Stimulated activated CD8-positive, alpha-beta memory T cell treated with anti-CD3 and anti-CD28 coated beads, Interleukin-15, amount 100 ng/mL, for 24 hours (primary cell): ENCODE measurements around the gene SMNDC1.
A peak's percentile ranks its signal among the peaks of the same experiment; 100 is the strongest.
"Not testable (repeated sequence)": the region's sequence is repeated elsewhere in the genome, so short reads cannot be mapped to it uniquely, and the experiment has no call there.

ENCODE experiments used
- DNase-seq: peaks from one replicate; pipeline ENCODE4 v3.0.0-alpha.2; 2020; ENCODE audit warnings: low read depth

SMNDC1 gene

DNA sequence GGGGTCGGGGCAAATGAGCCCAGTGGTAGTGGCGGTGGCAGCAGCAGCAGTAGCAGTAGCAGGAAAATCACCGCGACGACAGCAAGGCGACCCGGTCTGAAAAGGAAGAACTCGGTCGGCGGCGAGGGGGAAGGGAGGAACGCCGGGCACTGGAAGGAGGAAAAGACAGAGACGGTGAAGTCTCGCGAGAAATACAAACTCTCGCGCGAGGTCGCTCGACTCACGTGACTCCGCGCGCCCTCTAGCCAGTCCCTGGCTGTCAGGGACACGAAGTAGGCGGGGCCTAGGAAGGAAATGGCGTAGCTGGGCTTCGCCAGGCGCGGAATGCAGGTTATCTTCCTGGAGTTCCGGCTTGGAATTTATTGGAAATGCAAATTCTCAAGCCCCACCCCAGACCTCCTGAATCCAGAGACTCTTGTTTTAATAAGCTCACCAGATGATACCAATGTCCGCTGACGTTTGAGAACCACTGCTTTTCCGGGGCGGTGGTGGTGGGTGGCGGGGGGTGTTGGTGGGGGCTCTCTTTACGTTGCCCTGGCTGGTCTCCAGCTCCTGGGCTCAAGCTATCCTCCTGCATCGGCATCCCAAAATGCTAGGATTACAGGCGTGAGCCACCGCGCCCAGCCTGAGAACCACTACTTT is at the start of gene SMNDC1:
Gene SMNDC1 (minus strand): TSS at position 141 of the 642 bp plus-strand sequence. CDS start 1,333 bp downstream, outside the sequence.
- peak; percentile 93 for DNase-seq

DNA sequence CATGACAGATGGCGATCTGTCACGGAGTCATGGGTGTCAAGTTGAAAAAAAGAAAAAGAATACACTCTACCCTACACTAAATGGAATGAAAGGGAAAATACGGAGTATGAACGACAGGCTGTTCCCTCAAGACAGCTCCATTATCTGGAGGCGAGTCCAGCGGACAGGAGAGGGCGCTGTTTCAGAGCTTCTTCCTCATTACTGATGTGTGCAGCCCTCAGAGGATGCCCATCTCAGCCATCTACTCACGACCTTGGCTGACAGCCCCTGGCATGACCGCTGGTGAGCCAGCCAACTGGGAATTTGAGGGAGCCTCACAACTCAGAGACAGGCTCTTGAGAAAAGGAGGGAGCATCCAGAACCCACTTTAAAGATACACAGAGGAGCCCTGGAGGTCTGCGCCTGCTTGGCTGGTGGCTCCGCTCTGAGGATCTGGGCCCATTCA is 49.6 kb upstream of the SMNDC1 start:
- DNase-seq, result peak; percentile 46

DNA sequence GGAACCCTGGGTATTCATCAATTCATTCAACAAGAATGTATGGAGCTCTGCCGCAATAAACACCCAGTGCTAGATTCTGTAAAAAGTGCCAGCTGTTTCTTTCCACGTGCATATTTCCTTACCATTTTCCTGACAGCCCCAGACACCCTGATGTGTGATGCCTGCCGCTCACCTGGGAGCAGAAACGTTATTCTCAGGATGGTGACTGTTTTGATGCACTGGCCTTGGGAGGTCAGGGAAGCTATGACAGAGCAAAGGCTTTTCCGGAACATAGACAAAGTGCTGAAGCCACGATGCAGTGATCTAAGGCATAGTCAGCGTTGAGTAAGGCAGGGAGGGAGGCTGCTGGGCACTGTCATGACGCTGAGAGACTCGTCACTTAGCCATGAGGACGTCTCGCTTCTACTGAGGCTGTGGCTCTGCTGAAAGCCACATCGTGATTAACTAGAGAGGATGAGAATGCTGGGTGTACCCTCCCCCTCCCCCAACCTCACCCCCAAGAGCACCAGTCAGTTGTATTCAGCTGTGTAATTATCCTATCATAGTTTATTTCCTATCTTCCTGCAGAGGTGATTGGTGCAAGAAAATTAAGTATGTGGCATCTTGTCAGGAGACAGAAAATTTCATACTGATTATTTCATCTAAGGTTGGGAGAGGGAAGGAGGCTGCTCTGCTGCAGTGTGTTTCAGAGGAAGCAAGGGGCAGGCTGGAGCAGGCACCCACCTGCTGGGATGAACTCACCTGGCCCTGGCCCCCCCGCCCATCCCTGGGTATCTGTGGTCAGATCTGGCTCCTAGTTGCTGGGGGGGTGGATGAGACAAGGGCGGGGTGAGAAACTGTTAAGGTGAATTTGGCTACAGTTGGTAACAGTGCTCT is 48.8 kb upstream of the SMNDC1 start:
- no peak for DNase-seq

DNA sequence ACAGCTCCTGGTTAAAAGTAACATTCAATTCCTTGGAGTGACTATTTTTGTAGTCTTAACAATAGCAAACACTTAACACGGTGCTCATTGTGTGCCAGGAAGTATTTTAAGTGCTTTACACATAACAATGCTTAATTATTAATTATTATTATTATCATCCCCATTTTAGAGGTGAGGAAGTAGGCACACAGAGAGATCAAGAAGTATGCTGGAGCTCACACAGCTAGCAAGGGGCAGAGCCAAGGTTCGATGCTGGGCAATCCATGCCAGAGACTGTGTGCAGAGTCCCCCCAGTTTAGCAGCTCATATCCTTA is 48.2 kb upstream of the SMNDC1 start:
- no peak for DNase-seq

DNA sequence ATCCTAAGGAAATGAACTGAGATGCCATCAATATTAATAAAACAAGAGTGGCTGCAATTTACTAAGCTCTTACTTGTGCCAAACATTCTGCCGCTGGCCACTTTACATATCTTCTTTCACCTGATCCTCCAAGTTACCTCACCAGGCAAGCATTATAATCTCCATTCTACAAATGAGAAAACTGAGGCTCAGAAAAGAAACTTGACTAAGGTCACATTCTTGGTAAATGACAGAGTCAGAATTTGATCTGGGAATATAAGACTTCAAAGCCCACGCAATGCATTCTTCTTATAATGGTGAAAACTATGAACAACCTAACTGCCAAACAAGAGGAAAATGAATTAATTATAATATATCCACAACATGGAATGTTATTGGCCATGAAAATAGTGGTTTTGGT is 46.1 kb upstream of the SMNDC1 start:
- no peak for DNase-seq

DNA sequence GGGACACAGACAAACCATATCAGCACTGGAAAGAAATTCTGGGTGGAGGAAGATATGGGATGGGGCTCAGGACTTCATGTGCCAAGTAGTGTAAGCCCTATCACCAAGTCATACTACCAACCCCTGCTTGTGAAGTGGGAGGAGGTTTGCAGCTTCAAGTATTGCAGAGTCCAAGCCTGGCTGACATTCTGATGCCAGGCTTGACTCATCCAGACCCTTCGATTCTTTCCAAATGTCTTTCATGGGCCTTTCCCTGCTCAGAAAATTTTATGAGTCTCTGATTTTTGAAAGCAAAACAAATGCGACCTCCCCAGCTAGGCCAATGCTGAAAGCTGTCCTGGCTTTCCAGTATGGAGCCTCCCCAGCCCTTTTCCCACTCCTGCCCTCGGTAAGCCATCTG is 45.1 kb upstream of the SMNDC1 start:
- no peak for DNase-seq

DNA sequence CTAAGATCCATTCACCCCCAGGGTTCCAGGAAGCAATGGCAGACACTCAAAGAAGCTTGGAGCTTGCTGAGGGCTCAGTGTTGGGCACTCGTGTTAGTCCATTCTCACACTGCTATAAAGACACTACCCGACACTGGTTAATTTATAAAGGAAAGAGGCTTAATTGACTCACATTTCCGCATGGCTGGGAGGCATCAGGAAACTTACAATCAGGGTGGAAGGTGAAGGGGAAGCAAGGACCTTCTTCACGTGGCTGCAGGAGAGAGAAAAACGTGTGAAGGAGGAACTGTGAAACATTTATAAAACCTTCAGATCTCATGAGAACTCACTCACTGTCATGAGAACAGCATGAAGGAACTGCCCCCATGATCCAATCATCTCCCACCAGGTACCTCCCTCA is 44.7 kb upstream of the SMNDC1 start:
- no peak for DNase-seq

DNA sequence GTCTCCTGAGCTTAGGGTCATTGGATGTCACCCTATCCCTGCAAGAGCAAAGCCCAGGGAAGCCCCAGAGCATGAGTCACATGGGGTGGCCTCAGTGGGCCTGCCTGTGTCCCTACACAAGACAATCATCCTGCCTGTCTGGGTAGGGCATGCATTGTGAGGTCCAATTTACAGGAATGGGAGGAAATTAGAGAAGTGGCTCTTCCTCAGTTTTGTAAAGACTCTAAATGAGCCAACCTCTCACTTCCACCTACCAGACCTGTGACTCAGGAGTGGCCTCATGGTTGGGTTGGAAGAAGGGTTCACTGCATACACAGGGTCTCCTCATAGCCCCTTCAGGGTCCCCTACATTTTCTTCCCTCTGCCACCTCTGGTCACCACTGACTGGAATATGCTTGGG is 43.6 kb upstream of the SMNDC1 start:
- no peak for DNase-seq

DNA sequence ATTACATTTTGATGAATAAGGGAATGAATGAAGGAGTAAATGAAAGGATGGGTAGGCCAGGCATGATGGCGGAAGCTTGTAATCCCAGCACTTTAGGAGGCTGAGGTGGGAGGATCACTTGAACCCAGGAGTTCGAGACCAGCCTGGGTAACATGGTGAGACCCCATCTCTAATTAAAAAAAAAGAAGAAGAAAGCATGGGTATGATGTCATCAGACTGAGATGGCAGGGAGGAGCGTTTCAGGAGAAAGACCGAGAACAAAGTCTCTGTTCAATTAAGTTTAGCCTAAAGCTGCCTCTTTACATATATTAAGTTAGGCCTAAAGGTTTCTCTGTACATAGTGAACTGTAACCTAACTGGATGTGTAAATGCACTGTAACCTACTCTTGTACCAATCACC is 42.2 kb upstream of the SMNDC1 start:
- DNase-seq, result no peak

DNA sequence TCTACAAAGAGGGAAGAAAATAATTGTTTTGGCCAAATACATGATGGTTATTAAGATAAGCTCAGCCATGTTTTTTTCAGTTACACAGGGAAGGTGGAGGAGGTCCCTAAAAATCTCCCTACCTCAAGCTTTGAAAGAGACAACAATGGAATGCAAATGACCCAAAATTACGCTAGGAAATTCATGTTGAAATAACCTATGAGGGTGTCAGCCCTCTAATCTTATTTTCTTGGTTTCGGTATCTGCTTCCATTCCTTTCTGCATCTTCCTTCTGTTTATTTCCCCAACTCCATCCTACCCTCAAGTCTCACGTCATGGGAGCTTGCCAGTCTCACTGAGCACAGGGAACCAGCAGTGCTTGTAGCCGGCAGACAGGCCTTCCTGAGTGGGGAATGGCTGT is 40.6 kb upstream of the SMNDC1 start:
- no peak for DNase-seq

DNA sequence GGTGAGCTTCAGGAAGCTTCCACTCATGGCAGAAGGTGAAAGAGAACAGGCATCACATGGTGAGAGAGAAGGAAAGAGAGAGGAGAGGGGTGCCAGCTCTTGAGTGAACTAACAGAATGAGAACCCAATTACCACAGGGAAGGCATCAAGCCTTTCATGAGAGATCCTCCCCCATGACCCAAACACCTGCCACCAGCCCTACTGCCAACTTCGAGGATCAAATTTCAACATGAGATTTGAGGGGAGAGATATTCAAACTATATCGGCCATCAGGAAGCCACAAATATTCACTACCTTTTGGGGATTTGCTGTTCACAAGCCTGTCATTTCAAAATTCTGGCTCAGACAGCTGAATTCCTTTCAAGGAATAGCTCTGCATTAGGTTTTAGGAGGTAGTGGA is 39.9 kb upstream of the SMNDC1 start:
- DNase-seq, result no peak

DNA sequence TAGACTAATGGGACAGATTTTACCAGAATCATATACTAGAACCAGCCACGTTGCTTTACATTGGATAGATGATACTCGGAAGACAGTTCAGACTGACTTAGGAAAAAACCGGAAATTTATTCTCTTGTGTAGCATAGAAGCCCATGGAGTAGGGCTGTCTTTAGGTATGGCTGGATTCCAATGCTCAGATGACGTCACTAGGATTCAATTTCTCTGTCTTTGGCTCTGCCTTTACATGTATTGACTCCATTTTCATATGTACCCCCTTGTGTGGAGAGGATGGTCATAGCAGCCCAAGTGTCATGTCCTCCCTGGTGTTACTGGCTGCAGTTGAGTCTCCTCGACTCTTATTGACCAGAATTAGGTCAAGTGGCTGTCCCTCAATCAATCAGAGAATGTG is 39.2 kb upstream of the SMNDC1 start:
- no peak for DNase-seq

DNA sequence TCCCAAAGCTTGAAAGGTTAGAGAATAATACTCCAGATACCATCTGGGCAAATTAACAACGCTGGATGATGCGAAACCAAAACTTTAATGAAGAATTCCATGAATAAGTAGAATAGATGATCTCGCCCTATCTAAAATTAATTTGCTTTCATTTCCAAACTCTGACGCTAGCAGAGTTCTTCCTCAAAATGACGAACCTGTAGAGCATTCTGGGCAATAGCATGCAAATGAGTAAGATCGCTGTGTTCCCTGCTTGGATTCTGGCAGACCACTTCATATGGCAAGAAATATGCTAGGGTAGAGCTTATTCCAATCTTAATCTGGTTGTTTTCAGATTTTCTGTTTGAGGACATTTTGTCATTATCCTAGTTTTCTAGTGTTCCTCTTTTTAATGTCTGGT is 36.1 kb upstream of the SMNDC1 start:
- DNase-seq, result no peak

DNA sequence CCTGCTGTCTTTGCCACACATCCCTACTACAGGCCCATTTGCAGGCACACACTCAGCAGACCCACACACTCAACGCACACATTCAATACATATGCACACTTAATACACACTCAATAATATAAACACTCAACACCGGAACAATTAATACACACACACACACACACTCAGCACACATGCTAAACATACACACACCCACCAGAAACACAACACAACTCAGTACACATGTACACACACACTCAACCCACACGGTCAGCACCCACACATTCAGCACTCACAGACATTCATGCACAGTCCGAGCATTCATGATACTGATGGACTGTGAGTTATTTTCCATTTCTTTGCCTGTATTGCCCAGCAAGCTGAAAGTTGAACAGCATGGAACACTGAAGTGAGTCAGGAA is 35.4 kb upstream of the SMNDC1 start:
- DNase-seq, result no peak

DNA sequence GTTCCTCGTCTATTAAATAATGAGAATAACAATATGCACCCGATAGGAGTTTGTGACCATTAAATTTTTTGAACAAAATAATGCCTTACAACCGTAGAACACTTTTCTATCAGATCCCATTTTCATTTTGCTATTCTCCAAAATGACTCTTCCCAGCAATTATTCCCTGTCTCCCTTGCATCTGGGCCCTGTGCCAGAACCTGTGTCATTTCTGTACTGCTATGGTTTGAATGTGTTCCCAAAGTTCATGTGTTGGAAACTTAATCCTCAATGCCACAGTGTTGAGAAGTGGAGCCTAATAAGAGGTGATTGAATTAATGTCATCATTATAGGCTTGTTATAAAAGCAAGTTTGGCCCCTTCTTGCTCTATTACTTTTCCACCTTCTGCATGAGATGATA is 33.2 kb upstream of the SMNDC1 start:
- DNase-seq, result no peak

DNA sequence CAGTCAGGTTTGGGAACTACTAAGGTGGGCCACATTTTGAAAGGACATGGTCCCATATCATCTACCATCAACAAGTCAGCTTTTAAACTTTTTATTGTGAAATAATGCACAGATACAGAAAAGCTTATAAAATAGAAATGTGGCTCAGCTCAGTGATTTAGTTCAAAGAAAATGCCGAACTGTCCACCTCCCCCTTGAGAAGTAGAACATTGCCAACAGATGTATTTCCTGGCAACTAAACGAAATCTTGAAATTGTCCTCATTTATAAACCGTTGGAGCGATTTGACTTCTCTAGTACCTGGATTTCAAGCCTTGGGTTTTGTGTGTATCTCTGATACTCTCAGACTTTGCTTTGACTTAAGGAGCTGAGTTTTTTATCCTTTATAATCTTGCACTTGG is 32.7 kb upstream of the SMNDC1 start:
- no peak for DNase-seq

DNA sequence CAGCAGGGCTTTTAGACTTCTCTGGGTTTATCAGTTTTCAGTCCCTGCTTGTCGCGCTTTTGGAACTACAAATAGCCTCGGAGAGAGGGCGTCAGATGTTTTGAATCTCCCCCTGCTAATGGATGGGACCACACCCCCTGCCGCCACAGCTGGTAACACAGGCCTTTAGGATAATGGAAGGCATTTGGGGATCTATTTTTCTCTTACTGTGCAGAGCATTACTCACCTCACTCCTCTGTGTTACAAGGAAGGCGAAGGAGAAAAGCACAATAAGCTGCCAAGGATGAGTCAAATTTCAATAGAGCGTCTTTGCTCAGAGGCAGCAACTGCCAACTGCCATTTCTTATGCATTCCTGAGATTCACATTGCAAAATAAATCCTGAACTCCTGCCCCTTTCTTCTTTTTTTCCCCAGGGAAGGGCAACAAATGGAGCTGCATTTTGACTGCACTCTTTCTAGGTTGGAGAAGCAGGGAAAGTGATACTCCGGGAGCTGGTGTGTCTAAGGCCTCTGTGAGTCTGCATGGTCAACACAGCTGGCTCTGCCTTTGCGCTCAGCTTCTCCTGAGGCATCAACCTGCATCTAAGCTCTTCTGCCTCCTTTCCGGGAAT is 31.5 kb upstream of the SMNDC1 start:
- no peak for DNase-seq

DNA sequence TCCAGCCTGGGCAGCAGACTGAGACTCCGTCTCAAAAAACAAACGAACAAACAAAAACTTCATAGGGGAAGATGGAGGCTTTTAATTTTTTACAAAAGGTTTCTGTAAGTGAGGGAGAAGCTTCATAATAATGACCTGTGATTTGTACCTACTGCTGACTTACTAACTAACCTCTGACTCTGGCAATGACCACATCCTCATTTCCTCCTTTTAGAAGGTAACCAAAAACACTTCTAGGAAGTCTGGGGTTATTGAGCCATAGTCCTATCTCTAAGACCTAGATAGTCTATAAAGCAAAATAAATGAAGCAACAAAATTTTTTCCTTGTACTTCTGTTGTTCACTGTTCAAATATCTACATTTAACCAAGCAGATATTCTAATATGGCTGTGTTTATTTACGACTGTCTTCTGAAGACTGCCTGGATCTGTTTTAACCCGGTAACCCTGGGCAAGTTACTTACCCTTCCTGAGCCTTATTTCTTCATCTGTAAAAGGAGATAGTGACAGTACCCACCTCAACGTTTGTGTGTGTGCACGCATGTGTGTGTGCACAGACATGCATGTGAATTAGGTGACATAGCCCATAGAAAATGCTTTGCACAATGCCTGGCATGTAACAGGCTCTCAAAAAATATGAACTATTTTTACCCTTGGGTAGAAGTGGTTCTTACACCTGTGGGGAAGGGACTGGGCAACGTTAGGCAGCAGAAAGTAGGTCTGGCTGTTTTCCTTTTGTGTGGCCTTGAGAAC is 30.8 kb upstream of the SMNDC1 start:
- no peak for DNase-seq

DNA sequence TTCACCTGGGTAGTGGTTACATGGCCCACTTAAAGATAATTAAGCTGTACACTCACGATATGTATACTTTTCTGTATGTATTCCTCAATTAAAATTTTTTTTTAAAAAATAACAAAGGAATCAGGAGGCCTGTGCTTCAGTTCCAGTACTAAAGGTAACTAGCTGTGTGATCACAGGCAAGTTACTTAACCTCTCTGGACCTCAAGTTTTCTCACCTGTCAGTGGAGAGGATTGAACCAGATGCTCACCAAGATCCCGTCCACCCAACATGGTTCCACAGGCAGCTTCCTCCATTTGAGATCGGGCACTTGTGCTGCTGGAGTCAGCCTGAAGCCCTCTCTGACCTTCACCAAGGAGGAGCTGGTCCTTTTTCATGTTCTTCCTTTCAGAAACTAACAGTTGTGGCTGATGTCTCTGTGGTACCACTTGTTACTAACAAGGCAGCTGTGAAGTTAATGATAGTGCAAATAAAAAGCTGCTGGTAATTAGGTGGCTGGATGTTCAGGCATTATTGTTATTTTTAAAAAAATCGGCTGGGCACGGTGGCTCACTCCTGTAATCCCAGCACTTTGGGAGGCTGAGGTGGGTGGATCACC is 29.4 kb upstream of the SMNDC1 start:
- no peak for DNase-seq

DNA sequence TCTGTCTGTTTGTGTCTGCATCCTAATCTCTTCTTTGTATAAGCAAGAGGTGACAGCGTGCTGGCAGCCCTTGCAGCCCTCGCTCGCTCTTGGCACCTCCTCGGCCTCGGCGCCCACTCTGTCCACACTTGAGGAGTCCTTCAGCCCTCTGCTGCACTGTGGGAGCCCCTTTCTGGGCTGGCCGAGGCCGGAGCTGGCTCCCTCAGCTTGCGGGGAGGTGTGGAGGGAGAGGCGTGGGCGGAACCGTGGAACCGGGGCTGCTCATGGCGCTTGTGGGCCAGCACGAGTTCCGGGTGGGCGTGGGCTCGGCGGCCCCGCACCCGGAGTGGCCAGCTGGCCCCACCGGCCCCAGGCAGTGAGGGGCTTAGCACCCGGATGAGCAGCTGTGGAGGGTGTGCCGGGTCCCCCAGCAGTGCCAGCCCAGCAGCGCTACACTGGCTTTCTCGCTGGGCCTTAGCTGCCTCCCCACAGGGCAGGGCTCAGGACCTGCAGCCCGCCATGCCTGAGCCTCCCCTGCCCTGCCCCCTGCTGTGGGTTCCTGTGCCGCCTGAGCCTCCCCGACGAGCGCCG is 26.6 kb upstream of the SMNDC1 start:
- not testable (repeated sequence) for DNase-seq

DNA sequence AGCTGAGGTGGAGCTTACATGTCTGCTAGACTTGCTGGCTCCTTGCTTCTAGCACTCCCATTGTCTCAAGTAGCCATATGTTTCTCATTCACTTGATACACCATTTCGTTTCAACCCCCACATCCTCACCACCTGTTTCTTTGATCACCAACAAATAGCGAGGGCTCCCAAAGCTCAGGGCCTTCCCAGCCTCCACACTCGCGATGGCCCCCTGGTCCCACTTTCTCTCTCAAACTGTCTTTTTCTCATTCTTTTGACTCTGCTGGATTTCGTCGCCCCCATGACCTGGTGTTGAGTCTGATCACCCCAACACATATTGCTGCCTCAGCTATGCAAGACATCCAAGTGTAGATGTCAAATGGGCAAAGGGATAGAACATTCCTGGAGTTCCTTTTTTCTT is 26.0 kb upstream of the SMNDC1 start:
- no peak for DNase-seq
